ENCODE measurements around the gene NTSR2.

NTSR2 gene

GRCh38 chr2:11669454-11670291 lies at the start of gene NTSR2:
TSS of gene NTSR2 (minus strand) at chr2:11670195. CDS start at chr2:11670129, 66 bp downstream.
- POLR2A ChIA-PET = no interaction called here
- CTCF ChIA-PET = interaction anchor here (1.0 kb wide), 1 partner anchor 11 kb away, joined by 4 read pairs; no protein-coding TSS in a partner anchor
- TF ChIP-seq CTCF (IDR thresholded peaks at IDR 0.05; ENCODE audit: control extremely low read depth, extremely low read depth, low read depth, missing control alignments) = no peak
- no peak for DNase-seq (ENCODE audit: extremely low spot score)

GRCh38 chr2:11719230-11719977 lies 49.4 kb upstream of the NTSR2 start:
- POLR2A ChIA-PET = no interaction called here
- no peak for DNase-seq (ENCODE audit: extremely low spot score)
- no peak for TF ChIP-seq CTCF (IDR thresholded peaks at IDR 0.05; ENCODE audit: control extremely low read depth, extremely low read depth, low read depth, missing control alignments)
- CTCF ChIA-PET = interaction anchor here (0.9 to 1.5 kb wide), 9 partner anchors 9 to 32 kb away, joined by 3 to 6 read pairs (median 3); no protein-coding TSS in a partner anchor

- no peak for TF ChIP-seq CTCF (IDR thresholded peaks at IDR 0.05; ENCODE audit: control extremely low read depth, extremely low read depth, low read depth, missing control alignments)
- ChIA-PET CTCF (interaction anchor here (0.9 to 1.5 kb wide), 9 partner anchors 9 to 32 kb away, joined by 3 to 6 read pairs (median 3); no protein-coding TSS in a partner anchor), POLR2A (no interaction called here)
- no peak for DNase-seq (ENCODE audit: extremely low spot score)
Measured at GRCh38 chr2:11718606-11719005, 48.6 kb upstream of the NTSR2 start.

- DNase-seq (ENCODE audit: extremely low spot score) = no peak
- POLR2A ChIA-PET = no interaction called here
- no peak for TF ChIP-seq CTCF (IDR thresholded peaks at IDR 0.05; ENCODE audit: control extremely low read depth, extremely low read depth, low read depth, missing control alignments)
- CTCF ChIA-PET = interaction anchor here (1.0 kb wide), 1 partner anchor 30 kb away, joined by 3 read pairs; no protein-coding TSS in a partner anchor
Measured at GRCh38 chr2:11717623-11718022, 47.6 kb upstream of the NTSR2 start.

DNA sequence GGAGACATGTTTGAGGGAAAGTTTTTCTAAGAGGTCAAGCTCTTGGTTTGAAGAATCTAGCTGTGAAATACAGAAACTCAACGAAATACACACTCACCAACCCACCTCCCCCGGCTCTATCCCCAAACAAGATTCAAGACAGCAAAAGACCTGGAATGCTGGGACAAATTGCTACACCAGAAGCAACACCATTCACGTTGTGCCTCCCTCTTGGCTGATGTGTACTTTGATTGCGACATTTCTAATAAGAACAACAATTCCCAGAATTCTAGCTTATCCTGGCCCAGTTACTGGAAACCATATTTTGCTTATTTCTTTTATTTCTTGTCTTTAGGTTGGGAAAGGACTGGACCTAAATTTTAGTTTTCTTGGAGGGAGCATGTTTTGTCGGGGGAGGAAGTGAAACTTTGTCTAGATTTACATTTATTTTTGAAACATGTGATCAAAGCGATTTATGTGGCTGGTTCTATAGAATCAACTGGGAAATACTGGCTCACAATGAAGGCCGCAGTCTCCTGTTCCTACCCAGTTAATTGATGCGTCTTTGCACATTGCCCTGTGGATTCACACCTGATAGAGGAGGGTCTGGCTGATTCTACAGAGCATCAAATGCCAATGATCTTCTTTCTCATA lies 46.8 kb upstream of the NTSR2 start:
- TF ChIP-seq CTCF (IDR thresholded peaks at IDR 0.05; ENCODE audit: control extremely low read depth, extremely low read depth, low read depth, missing control alignments) = no peak
- ChIA-PET POLR2A (no interaction called here), CTCF (no interaction called here)
- no peak for DNase-seq (ENCODE audit: extremely low spot score)

DNA sequence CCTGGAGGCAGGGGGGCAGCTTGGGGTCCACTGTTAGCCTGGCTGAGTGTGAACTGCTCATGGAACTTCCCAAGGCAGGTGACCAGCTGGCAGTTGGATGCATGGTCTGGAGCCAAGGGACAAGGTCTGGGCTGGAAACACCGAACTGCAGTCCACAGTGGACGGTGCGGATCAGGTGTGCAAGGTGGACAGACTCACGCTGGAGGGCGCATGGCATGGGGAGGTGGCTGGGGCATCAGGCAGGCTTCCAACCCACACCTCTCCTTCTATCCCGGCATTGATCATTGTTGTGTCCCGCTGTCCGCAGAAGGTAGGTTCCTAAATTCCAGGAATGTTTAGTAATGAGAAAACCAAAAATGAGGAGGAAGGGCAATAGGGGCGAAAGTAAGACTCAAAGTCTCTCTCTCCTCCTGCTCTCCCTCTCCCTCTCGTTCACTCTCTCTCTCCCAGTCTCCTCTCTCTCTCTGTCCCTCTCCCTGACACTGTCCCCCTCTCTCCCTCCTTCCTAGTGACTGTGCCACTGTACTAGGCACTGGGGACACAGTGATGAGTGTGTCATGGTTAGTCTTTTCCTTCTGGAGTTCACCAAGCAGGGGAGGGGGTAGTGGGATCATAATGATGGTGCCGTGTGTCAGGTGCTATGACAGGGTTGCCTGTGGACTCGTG lies 46.1 kb upstream of the NTSR2 start:
- CTCF ChIA-PET = interaction anchor here (1.2 kb wide), 1 partner anchor 63 kb away, joined by 3 read pairs; no protein-coding TSS in a partner anchor
- no peak for TF ChIP-seq CTCF (IDR thresholded peaks at IDR 0.05; ENCODE audit: control extremely low read depth, extremely low read depth, low read depth, missing control alignments)
- POLR2A ChIA-PET = no interaction called here

More for the DNA sequence above, 46.1 kb upstream of the NTSR2 start:
- no peak for DNase-seq (ENCODE audit: extremely low spot score)
